ENCODE data around the gene STAG2.
"Not testable (repeated sequence)": the region's sequence is repeated elsewhere in the genome, so short reads cannot be mapped to it uniquely, and the experiment has no call there.

The STAG2 gene

GRCh38 chrX:123927845-123928244 lies 33.7 kb upstream of the STAG2 start:
- no peak for DNase-seq (ENCODE audit: low read depth)
- H3K4me3 ChIP-seq (replicated peaks; ENCODE audit: low read depth, low read length), result no peak overlapping the region
- no peak for TF ChIP-seq CTCF (IDR thresholded peaks at IDR 0.05; ENCODE audit: low read length, missing control alignments)

DNA sequence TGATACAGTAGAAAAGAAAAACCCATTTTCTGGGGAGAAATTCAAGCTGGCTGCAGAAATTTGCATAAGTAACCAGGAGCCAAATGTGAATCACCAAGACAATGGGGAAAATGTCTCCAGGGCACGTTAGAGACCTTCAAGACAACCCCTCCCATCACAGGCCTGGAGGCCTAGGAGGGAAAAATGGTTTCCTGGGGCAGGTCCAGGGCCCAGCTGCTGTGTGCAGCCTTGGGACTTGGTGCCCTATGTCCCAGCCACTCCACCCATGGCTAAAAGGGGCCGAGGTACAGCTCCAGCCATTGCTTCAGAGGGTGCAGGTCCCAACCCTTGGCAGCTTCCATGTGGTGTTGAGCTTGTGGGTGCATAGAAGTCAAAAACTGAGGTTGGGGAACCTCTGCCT lies 29.5 kb upstream of the STAG2 start:
- not testable (repeated sequence) for H3K4me3 ChIP-seq (replicated peaks; ENCODE audit: low read depth, low read length); DNase-seq (ENCODE audit: low read depth)

- H3K4me3 ChIP-seq (replicated peaks; ENCODE audit: low read depth, low read length), result no peak overlapping the region
- TF ChIP-seq CTCF (IDR thresholded peaks at IDR 0.05; ENCODE audit: low read length, missing control alignments), result no peak
- DNase-seq (ENCODE audit: low read depth), result no peak
Observed at GRCh38 chrX:123943074-123943473, 18.4 kb upstream of the STAG2 start.

DNA sequence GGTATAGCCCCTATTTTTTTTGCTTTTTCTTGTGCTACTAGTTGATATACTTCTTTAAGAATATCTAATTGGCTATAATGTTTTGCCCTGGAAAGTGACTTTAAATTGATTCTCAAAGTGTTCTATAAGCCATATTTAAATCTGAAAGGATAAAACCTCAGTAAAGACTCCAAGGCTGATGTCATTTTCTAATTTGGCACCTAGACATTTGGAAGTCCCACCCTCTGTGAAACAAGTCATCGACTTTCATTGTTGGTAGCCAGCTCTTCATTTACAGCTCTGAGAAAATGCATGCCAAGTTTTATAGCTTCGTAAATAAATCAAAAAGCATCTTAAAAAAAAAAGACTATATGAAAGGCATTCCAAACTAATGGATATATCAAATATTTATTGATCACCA lies 18.0 kb upstream of the STAG2 start:
- DNase-seq (ENCODE audit: low read depth), result no peak
- TF ChIP-seq CTCF (IDR thresholded peaks at IDR 0.05; ENCODE audit: low read length, missing control alignments), result no peak
- H3K4me3 ChIP-seq (replicated peaks; ENCODE audit: low read depth, low read length), result no peak overlapping the region

DNA sequence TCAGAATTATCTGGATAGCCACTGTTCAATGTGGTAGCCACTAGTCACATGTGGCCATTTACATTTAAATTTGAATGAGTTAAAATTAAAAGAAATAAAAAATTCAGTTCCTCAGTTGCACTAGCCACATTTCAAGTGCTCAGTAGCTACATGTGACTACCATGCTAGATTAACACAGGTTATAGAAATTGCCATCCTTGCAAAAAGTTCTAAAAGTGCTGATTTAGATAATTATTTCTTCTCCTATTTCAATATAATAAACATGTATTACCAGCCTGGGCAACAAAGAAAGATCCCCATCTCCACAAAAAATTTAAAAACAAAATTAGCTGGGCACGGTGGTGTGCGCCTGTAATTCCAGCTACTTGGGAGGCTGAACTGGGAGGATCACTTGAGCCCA lies 11.7 kb upstream of the STAG2 start:
- no peak for TF ChIP-seq CTCF (IDR thresholded peaks at IDR 0.05; ENCODE audit: low read length, missing control alignments)
- no peak overlapping the region for H3K4me3 ChIP-seq (replicated peaks; ENCODE audit: low read depth, low read length)
- no peak for DNase-seq (ENCODE audit: low read depth)

GRCh38 chrX:123959281-123960063 lies 2.0 kb upstream of the STAG2 start:
- peak; percentile 35 for DNase-seq (ENCODE audit: low read depth)
- H3K4me3 ChIP-seq (replicated peaks; ENCODE audit: low read depth, low read length), result peak overlapping the region; percentile 64
- TF ChIP-seq CTCF (IDR thresholded peaks at IDR 0.05; ENCODE audit: low read length, missing control alignments), result no peak

GRCh38 chrX:123960956-123961267 lies 594 bp upstream of the STAG2 start:
- no peak for DNase-seq (ENCODE audit: low read depth)

More at GRCh38 chrX:123960956-123961267, 594 bp upstream of the STAG2 start:
- H3K4me3 ChIP-seq (replicated peaks; ENCODE audit: low read depth, low read length), result peak overlapping the region; percentile 82
- TF ChIP-seq CTCF (IDR thresholded peaks at IDR 0.05; ENCODE audit: low read length, missing control alignments), result no peak

Measured in fibroblast of pulmonary artery (primary cell).